ENCODE measurements around the gene LRP8. TPM values are rescaled to one million over a fixed set of nuclear protein-coding genes. Genes with fewer than 3 reads are reported as not detected.

Gene LRP8
- 10 to 100 TPM in 5 of 6 experiments, 1 to 10 TPM in 1; 7.2 to 14.9 (median 13.0) TPM for total RNA-seq (2021; fragmentation: NEBNext Ultra II Directional; extraction: Animal tissue kit (Norgen Biotek cat#: 25700))
- long read RNA-seq, partial matches to known transcripts = 0 of 1 reads
- long read RNA-seq, other reads (novel, unspliced or antisense) = 1 of 1 reads

DNA sequence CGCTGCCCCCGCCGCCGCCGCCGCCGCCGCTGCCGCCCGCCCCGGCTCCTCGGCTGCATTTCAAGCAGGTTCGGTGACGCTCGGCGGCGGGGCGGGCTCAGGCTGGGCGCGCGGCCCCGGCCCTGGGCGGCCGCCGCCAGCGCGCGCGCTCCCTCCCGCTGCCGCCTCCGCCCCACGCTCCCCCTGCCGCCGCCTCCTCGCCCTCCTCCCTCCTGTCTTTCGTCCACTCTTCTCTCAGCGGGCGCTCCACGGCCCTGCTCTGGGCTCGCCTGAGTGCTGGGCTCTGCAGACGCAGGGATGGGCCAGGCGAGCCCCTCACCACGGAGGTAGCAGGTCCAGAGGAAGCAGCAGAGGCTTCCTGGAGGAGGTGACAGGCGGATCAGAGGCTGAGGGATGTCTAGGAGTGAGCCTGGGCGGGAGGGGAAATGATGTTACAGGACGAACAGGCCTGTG, at the start of gene LRP8:
Gene LRP8 (minus strand): TSS at position 62 of the 453 bp plus-strand sequence. CDS start 158 bp downstream, outside the sequence.
- H3K27me3 Mint-ChIP-seq (ENCODE audit: insufficient read depth) = no peaks in the 10 kb centered on the region; the same call in 1 of the 2 replicates
- peaks cover 21% of the 10 kb centered on the region for H3K4me1 Mint-ChIP-seq (ENCODE audit: low read depth)
- TF ChIP-seq, protein P1, sequence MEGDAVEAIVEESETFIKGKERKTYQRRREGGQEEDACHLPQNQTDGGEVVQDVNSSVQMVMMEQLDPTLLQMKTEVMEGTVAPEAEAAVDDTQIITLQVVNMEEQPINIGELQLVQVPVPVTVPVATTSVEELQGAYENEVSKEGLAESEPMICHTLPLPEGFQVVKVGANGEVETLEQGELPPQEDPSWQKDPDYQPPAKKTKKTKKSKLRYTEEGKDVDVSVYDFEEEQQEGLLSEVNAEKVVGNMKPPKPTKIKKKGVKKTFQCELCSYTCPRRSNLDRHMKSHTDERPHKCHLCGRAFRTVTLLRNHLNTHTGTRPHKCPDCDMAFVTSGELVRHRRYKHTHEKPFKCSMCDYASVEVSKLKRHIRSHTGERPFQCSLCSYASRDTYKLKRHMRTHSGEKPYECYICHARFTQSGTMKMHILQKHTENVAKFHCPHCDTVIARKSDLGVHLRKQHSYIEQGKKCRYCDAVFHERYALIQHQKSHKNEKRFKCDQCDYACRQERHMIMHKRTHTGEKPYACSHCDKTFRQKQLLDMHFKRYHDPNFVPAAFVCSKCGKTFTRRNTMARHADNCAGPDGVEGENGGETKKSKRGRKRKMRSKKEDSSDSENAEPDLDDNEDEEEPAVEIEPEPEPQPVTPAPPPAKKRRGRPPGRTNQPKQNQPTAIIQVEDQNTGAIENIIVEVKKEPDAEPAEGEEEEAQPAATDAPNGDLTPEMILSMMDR (IDR thresholded peaks at IDR 0.05) = no peak
- H3K9me3 Mint-ChIP-seq = no peaks in the 10 kb centered on the region
- peak; percentile 47 for DNase-seq
- H3K27ac Mint-ChIP-seq = peak within 1 kb of the TSS; percentile 99
- H3K36me3 Mint-ChIP-seq (ENCODE audit: low read depth) = peaks cover 6% of the 10 kb centered on the region; the same call in 1 of the 2 replicates
- H3K4me3 Mint-ChIP-seq = peak within 1 kb of the TSS; percentile 93

DNA sequence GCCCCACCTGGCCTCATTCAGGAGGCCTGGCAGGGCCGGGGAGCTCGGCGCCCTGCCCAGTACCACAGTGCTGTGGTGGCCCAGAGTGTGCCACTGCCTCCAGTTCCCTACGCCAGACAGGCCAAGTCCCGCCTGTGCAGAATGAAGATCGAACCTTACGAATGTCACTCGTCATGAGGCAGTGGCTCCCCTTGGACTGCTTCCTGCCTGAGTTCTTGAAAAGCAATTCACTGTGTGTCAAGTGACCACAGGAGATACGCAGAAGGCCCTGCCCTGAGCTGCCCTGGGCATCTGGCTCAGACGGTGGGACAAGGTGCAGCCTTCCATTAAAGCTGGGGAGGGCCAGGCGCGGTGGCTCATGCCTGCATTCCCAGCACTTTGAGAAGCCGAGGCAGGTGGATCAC, 49.6 kb upstream of the LRP8 start:
- peaks cover 13% of the 10 kb centered on the region for H3K4me1 Mint-ChIP-seq (ENCODE audit: low read depth)
- DNase-seq = no peak
- TF ChIP-seq, protein P1 (IDR thresholded peaks at IDR 0.05) = no peak
- no peak overlapping the region for H3K27ac Mint-ChIP-seq
- H3K36me3 Mint-ChIP-seq (ENCODE audit: low read depth) = no peaks in the 10 kb centered on the region
- H3K4me3 Mint-ChIP-seq = no peak overlapping the region
- H3K9me3 Mint-ChIP-seq = no peaks in the 10 kb centered on the region
- H3K27me3 Mint-ChIP-seq (ENCODE audit: insufficient read depth) = peaks cover 25% of the 10 kb centered on the region

DNA sequence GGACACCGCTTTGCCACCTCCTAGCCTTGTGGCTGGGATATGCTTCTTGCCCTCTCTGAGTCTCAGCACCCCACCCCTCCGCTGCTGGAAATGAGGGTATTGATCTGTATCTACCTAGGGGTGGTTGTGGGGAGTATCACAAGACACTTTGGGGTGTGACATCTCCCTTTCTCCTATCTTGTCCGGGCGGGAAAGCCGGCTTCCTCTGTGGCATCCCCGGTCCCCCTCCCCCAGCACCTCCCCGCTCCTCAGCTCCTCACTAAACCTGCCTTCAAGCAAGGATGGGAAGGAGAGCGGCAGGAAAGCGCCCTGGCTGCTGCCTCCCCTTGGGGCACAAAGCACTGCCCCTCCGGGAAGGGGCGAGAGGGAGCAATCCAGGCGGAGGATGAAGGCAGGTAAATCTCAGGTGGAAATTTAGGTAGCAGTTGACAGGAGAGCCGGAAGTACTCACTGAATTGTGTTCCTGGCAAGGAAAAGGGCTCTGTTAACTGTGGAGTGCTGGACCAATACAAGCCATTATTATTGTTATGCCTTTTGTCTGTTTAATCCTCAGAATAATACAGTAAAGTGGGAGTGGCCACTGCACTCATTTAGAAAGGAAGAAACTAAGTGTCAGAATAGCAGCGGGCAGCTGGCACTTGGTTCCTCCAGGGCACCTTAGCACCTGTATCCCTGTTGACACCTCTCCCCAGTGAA, 49.0 kb upstream of the LRP8 start:
- H3K27ac Mint-ChIP-seq = no peak overlapping the region
- peaks cover 28% of the 10 kb centered on the region for H3K27me3 Mint-ChIP-seq (ENCODE audit: insufficient read depth)
- H3K4me3 Mint-ChIP-seq = no peak overlapping the region
- no peak for DNase-seq
- no peaks in the 10 kb centered on the region for H3K36me3 Mint-ChIP-seq (ENCODE audit: low read depth)
- no peaks in the 10 kb centered on the region for H3K9me3 Mint-ChIP-seq
- peaks cover 8% of the 10 kb centered on the region for H3K4me1 Mint-ChIP-seq (ENCODE audit: low read depth)
- TF ChIP-seq, protein P1 (IDR thresholded peaks at IDR 0.05) = no peak

DNA sequence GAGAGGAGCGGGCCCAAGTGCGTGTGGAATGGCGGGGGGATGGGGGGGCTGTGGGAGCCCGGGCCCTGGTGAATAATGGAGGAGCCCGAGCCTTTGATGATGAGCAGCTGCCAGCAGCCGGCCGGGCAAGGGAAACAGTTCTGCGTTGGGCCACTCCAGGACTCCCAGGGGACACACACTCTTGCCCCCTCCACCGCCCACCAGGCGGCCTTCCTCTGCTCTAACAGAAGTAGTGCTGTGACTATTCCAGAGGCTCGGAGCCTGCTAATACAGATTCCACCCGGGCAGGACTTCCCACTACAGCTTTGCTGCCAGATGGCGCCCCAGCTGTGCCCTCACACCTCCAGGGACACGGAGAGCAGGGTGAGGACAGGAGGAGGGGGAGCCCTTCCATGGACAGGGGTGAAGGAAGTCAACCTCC, 48.2 kb upstream of the LRP8 start:
- no peak overlapping the region for H3K27ac Mint-ChIP-seq
- no peak overlapping the region for H3K4me3 Mint-ChIP-seq
- H3K4me1 Mint-ChIP-seq (ENCODE audit: low read depth) = no peaks in the 10 kb centered on the region; the same call in 1 of the 2 replicates
- H3K36me3 Mint-ChIP-seq (ENCODE audit: low read depth) = no peaks in the 10 kb centered on the region
- no peaks in the 10 kb centered on the region for H3K9me3 Mint-ChIP-seq
- H3K27me3 Mint-ChIP-seq (ENCODE audit: insufficient read depth) = peaks cover 37% of the 10 kb centered on the region
- TF ChIP-seq, protein P1 (IDR thresholded peaks at IDR 0.05) = no peak
- DNase-seq = no peak

DNA sequence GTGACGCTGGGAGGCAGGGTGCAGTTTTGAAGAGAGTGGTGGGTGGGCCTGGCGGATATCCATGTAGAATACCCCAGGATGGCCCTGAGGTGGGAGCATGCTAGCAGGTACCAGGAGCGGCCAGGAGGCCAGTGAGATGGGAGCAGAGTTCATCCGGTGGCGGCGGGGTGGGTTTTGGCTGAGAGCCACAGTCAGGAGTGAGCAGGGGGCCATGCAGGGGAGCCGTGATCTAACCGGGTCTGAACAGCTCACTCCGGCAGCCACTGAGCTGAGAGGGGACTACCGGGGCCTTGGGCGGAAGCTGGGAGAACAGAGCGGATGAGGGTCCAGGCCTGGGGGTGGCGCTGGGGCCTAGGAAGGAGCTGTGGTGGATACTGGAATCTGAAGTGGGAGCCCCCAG, 47.6 kb upstream of the LRP8 start:
- H3K9me3 Mint-ChIP-seq = no peaks in the 10 kb centered on the region
- no peak overlapping the region for H3K4me3 Mint-ChIP-seq
- TF ChIP-seq, protein P1 (IDR thresholded peaks at IDR 0.05) = no peak
- H3K27ac Mint-ChIP-seq = no peak overlapping the region
- H3K4me1 Mint-ChIP-seq (ENCODE audit: low read depth) = no peaks in the 10 kb centered on the region
- H3K36me3 Mint-ChIP-seq (ENCODE audit: low read depth) = no peaks in the 10 kb centered on the region
- H3K27me3 Mint-ChIP-seq (ENCODE audit: insufficient read depth) = peaks cover 38% of the 10 kb centered on the region
- no peak for DNase-seq

Data from HFFc6 (cell line).